OCI-LY7 (cell line): Measurements from ENCODE around the gene CLEC20A.

Experiments
- CTCF ChIP-seq: fragments of 200-600 bp; sonication (generic); conservative IDR thresholded peaks from 2 replicates; pipeline ENCODE4 v1.5.1; 2014; ENCODE audit warnings: mild to moderate bottlenecking, antibody characterized with exemption, low read length, moderate library complexity, mixed read lengths
- EZH2phosphoT487 ChIP-seq: fragments of 200-600 bp; sonication (generic); IDR thresholded peaks from 2 replicates; pipeline ENCODE4 v1.6.1; 2018; ENCODE audit warnings: low read depth, borderline replicate concordance, mild to moderate bottlenecking, mixed run types, antibody characterized with exemption, low read length, moderate library complexity, mixed read lengths

- TF ChIP-seq CTCF (no peak), EZH2phosphoT487 (no peak)
Observed at GRCh38 chr1:178477373-178477772, 19.4 kb downstream of the CLEC20A start.
